Measurements from ENCODE around the gene SLF1. TPM values are rescaled to one million over a fixed set of nuclear protein-coding genes. Genes with fewer than 3 reads are reported as not detected.

The SLF1 gene
- polyA plus RNA-seq, 1 of the 3 experiments (the other 2 are of a cell fraction): 5.5 TPM

GRCh38 chr5:94661086-94661485 is 42.6 kb downstream of the SLF1 start (continued):
- no peak for TF ChIP-seq MEF2A (IDR thresholded peaks at IDR 0.05; ENCODE audit: borderline replicate concordance, low read depth)
- TF ChIP-seq GABPA (IDR thresholded peaks at IDR 0.05; ENCODE audit: low read depth): no peak
- no peak for TF ChIP-seq RFX5 (IDR thresholded peaks at IDR 0.05; ENCODE audit: low read length)

- no peaks in the 10 kb centered on the region; the same call in 1 of the 2 replicates for H3K79me2 ChIP-seq (ENCODE audit: insufficient read depth)
- no peak overlapping the region for H3K4me3 ChIP-seq (ENCODE audit: low read depth in 2 of 2, low read length in 1 of 2)
- H3K9me2 ChIP-seq: no peaks in the 10 kb centered on the region
- no peaks in the 10 kb centered on the region for H3K27me3 ChIP-seq (ENCODE audit: insufficient read depth)
- H3K36me3 ChIP-seq (replicated peaks in 1 of 2; ENCODE audit: control insufficient read depth in 1 of 2, insufficient read depth in 2 of 2, low read length in 1 of 2): peaks cover 24 to 31% of the 10 kb centered on the region in 2 experiments
- H3K27ac ChIP-seq (ENCODE audit: low read depth in 2 of 2, low read length in 1 of 2): no peak overlapping the region
- no peaks in the 10 kb centered on the region for H4K20me1 ChIP-seq (ENCODE audit: insufficient read depth)
- ChIA-PET CTCF (no interaction called here), POLR2A (no interaction called here)
- DNase-seq: no peak
- H3K4me1 ChIP-seq (ENCODE audit: control insufficient read depth in 1 of 2, insufficient read depth in 2 of 2, low read depth in 1 of 2, low read length in 1 of 2): peaks cover 0 to 3% of the 10 kb centered on the region in 2 experiments; a peak in 1 of 4 replicates
- 83% methylated on average over 3 of the region's 3 CpGs for WGBS (ENCODE audit: low lambda C conversion rate)
- H3K9ac ChIP-seq: no peak overlapping the region
- H2AFZ ChIP-seq (ENCODE audit: low read depth): no peak overlapping the region
- TF ChIP-seq TCF12 (IDR thresholded peaks at IDR 0.05): no peak
- no peak for TF ChIP-seq USF2 (IDR thresholded peaks at IDR 0.05; ENCODE audit: borderline replicate concordance, low read depth, low read length)
- TF ChIP-seq EP300 (IDR thresholded peaks at IDR 0.05; ENCODE audit: borderline replicate concordance in 1 of 2, low read depth in 1 of 2, low read length in 1 of 2): no peak
- no peak for TF ChIP-seq ZBTB33 (IDR thresholded peaks at IDR 0.05; ENCODE audit: borderline replicate concordance, low read depth)
- TF ChIP-seq CTCF (IDR thresholded peaks at IDR 0.05): no peak
- TF ChIP-seq CHD2 (IDR thresholded peaks at IDR 0.05; ENCODE audit: low read length, partially characterized antibody): no peak
- no peak for TF ChIP-seq EZH2phosphoT487 (IDR thresholded peaks at IDR 0.05; ENCODE audit: borderline replicate concordance, low read depth)
- TF ChIP-seq TEAD4 (IDR thresholded peaks at IDR 0.05; ENCODE audit: borderline replicate concordance, insufficient read depth): no peak
- TF ChIP-seq SMC3 (IDR thresholded peaks at IDR 0.05; ENCODE audit: low read depth, low read length): no peak
- TF ChIP-seq POLR2AphosphoS5 (IDR thresholded peaks at IDR 0.05; ENCODE audit: low read depth, low read length): no peak
- no peak for TF ChIP-seq ELF1 (IDR thresholded peaks at IDR 0.05)
- TF ChIP-seq REST (IDR thresholded peaks at IDR 0.05; ENCODE audit: low read depth, low read length): no peak
- TF ChIP-seq FOSL2 (IDR thresholded peaks at IDR 0.05; ENCODE audit: borderline replicate concordance, low read depth): no peak
- TF ChIP-seq MAX (IDR thresholded peaks at IDR 0.05; ENCODE audit: low read depth): no peak
- H3K4me2 ChIP-seq: no peak overlapping the region
- peaks cover 5% of the 10 kb centered on the region for H3F3A ChIP-seq (replicated peaks; ENCODE audit: insufficient read depth)
- no peaks in the 10 kb centered on the region for H3K9me3 ChIP-seq
These were observed 49.5 kb downstream of the SLF1 start for GRCh38 chr5:94667937-94668336.

All from SK-N-SH (cell line).